ENCODE measurements around the gene CCDC107. TPM values are rescaled to one million over a fixed set of nuclear protein-coding genes. Genes with fewer than 3 reads are reported as not detected.

The CCDC107 gene
- total and polyA plus RNA-seq, 2 donors (not counting 1 experiment from before 2014, with no cell fraction given), result 20.6 to 24.9 TPM

- no peaks in the 10 kb centered on the region for H4K20me1 ChIP-seq (ENCODE audit: control insufficient read depth, extremely low read depth, insufficient read depth, low read length)
- H3K36me3 ChIP-seq (ENCODE audit: control insufficient read depth, insufficient read depth, low read length), result peaks cover 17% of the 10 kb centered on the region
- peak in 1 of 2 donors; percentile 47 for DNase-seq (ENCODE audit: low read depth in 2 of 2)
- H3K27me3 ChIP-seq (ENCODE audit: control insufficient read depth, insufficient read depth, low read length), result no peaks in the 10 kb centered on the region
- H3K9ac ChIP-seq (ENCODE audit: insufficient read depth, low read length), result no peak overlapping the region
- H3K79me2 ChIP-seq (ENCODE audit: control insufficient read depth, insufficient read depth, low read length), result peaks cover 5% of the 10 kb centered on the region
- H3K4me3 ChIP-seq (replicated peaks in 1 of 4; ENCODE audit: control extremely low read depth in 1 of 4, insufficient read depth in 1 of 4, low read depth in 3 of 4, low read length in 4 of 4), result no peak overlapping the region
- H3K27ac ChIP-seq (ENCODE audit: insufficient read depth, low read length), result no peak overlapping the region
- H3K4me2 ChIP-seq (ENCODE audit: extremely low read depth, insufficient read depth, low read length), result no peak overlapping the region
- TF ChIP-seq, protein P1, sequence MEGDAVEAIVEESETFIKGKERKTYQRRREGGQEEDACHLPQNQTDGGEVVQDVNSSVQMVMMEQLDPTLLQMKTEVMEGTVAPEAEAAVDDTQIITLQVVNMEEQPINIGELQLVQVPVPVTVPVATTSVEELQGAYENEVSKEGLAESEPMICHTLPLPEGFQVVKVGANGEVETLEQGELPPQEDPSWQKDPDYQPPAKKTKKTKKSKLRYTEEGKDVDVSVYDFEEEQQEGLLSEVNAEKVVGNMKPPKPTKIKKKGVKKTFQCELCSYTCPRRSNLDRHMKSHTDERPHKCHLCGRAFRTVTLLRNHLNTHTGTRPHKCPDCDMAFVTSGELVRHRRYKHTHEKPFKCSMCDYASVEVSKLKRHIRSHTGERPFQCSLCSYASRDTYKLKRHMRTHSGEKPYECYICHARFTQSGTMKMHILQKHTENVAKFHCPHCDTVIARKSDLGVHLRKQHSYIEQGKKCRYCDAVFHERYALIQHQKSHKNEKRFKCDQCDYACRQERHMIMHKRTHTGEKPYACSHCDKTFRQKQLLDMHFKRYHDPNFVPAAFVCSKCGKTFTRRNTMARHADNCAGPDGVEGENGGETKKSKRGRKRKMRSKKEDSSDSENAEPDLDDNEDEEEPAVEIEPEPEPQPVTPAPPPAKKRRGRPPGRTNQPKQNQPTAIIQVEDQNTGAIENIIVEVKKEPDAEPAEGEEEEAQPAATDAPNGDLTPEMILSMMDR (conservative IDR thresholded peaks at IDR 0.05 in 1 of 2, IDR thresholded peaks at IDR 0.05 in 1 of 2; ENCODE audit: low read depth in 1 of 2, low read length in 2 of 2), result no peak
- TF ChIP-seq EZH2 (IDR thresholded peaks at IDR 0.05; ENCODE audit: low read length, missing control alignments), result no peak
- H3K9me3 ChIP-seq (ENCODE audit: control insufficient read depth, insufficient read depth, low read depth, low read length), result no peaks in the 10 kb centered on the region
- peaks cover 31% of the 10 kb centered on the region for H3K4me1 ChIP-seq (ENCODE audit: control insufficient read depth, extremely low read depth, insufficient read depth, low read length)
- H2AFZ ChIP-seq (ENCODE audit: low read length), result no peak overlapping the region
Measured at GRCh38 chr9:35679766-35680330, 21.8 kb downstream of the CCDC107 start.

GRCh38 chr9:35680331-35681105, 22.4 kb downstream of the CCDC107 start:
- H3K4me3 ChIP-seq (replicated peaks in 1 of 4; ENCODE audit: control extremely low read depth in 1 of 4, insufficient read depth in 1 of 4, low read depth in 3 of 4, low read length in 4 of 4), result no peak overlapping the region
- no peaks in the 10 kb centered on the region for H3K9me3 ChIP-seq (ENCODE audit: control insufficient read depth, insufficient read depth, low read depth, low read length)
- H3K9ac ChIP-seq (ENCODE audit: insufficient read depth, low read length), result no peak overlapping the region
- peaks cover 12% of the 10 kb centered on the region for H3K79me2 ChIP-seq (ENCODE audit: control insufficient read depth, insufficient read depth, low read length)
- TF ChIP-seq, protein P1 (conservative IDR thresholded peaks at IDR 0.05 in 1 of 2, IDR thresholded peaks at IDR 0.05 in 1 of 2; ENCODE audit: low read depth in 1 of 2, low read length in 2 of 2), result no peak
- TF ChIP-seq EZH2 (IDR thresholded peaks at IDR 0.05; ENCODE audit: low read length, missing control alignments), result no peak
- peaks cover 22% of the 10 kb centered on the region for H3K36me3 ChIP-seq (ENCODE audit: control insufficient read depth, insufficient read depth, low read length)
- no peak overlapping the region for H2AFZ ChIP-seq (ENCODE audit: low read length)
- no peaks in the 10 kb centered on the region for H3K27me3 ChIP-seq (ENCODE audit: control insufficient read depth, insufficient read depth, low read length)
- peak; percentile 56 to 79 for DNase-seq (ENCODE audit: low read depth in 2 of 2)
- no peak overlapping the region for H3K4me2 ChIP-seq (ENCODE audit: extremely low read depth, insufficient read depth, low read length)
- H3K4me1 ChIP-seq (ENCODE audit: control insufficient read depth, extremely low read depth, insufficient read depth, low read length), result peaks cover 34% of the 10 kb centered on the region
- no peak overlapping the region for H3K27ac ChIP-seq (ENCODE audit: insufficient read depth, low read length)
- no peaks in the 10 kb centered on the region for H4K20me1 ChIP-seq (ENCODE audit: control insufficient read depth, extremely low read depth, insufficient read depth, low read length)

DNA sequence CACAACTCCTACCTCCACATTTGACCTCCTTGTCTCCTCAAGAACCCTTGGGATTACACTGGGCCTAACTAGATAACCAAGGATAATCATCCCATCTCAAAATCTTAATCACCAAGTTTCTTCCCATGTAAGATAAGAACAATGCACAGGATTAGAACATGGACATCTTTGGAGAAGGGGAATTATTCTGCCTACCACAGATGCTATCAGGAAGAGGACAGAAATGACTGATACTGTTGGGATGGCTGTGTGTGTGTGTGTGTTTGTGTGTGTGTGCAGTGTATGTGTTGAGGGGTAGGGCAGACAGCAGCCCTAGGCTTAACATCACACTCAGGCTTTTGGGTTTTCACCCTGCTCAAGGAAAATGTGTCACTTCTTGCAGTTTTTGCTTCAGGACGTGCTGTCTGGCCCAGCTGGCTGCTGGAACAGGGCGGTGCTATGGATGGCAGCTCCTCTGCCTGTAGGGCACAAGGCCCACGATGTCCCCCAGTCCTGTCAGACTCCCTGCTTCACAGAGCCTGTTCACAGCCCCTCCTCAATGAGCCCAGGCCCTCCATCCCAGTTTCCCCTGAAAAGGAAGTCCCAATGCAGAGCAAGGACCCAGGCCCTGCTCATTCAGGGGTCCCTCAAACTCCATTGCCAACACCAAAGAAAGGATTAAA, 23.4 kb downstream of the CCDC107 start:
- Histone ChIP-seq H3K4me3 (replicated peaks in 1 of 4; ENCODE audit: control extremely low read depth in 1 of 4, insufficient read depth in 1 of 4, low read depth in 3 of 4, low read length in 4 of 4) (no peak overlapping the region), H3K9ac (ENCODE audit: insufficient read depth, low read length) (no peak overlapping the region), H3K9me3 (ENCODE audit: control insufficient read depth, insufficient read depth, low read depth, low read length) (no peaks in the 10 kb centered on the region), H3K4me2 (ENCODE audit: extremely low read depth, insufficient read depth, low read length) (no peak overlapping the region), H3K27me3 (ENCODE audit: control insufficient read depth, insufficient read depth, low read length) (no peaks in the 10 kb centered on the region), H3K79me2 (ENCODE audit: control insufficient read depth, insufficient read depth, low read length) (peaks cover 19% of the 10 kb centered on the region), H2AFZ (ENCODE audit: low read length) (no peak overlapping the region), H3K4me1 (ENCODE audit: control insufficient read depth, extremely low read depth, insufficient read depth, low read length) (peaks cover 38% of the 10 kb centered on the region), H3K27ac (ENCODE audit: insufficient read depth, low read length) (peak overlapping the region; percentile 5), H3K36me3 (ENCODE audit: control insufficient read depth, insufficient read depth, low read length) (peaks cover 27% of the 10 kb centered on the region), H4K20me1 (ENCODE audit: control insufficient read depth, extremely low read depth, insufficient read depth, low read length) (no peaks in the 10 kb centered on the region)
- DNase-seq (ENCODE audit: low read depth in 2 of 2), result peak in 1 of 2 donors; percentile 58
- TF ChIP-seq, protein P1 (conservative IDR thresholded peaks at IDR 0.05 in 1 of 2, IDR thresholded peaks at IDR 0.05 in 1 of 2; ENCODE audit: low read depth in 1 of 2, low read length in 2 of 2), result no peak
- no peak for TF ChIP-seq EZH2 (IDR thresholded peaks at IDR 0.05; ENCODE audit: low read length, missing control alignments)

Data from fibroblast of lung (primary cell).